A673 (cell line): ENCODE results near the gene DCLRE1B. TPM values are rescaled to one million over a fixed set of nuclear protein-coding genes. Genes with fewer than 3 reads are reported as not detected.

Experiments
- BruUV-seq: library from RNA; stranded (reverse); fragments of 400-500 nt; replicated peaks from 2 replicates; lab custom pipeline; 2021; lab: Mats Ljungman, UMichigan
- CTCF ChIA-PET: fragments of 300-600 bp; sonication (Branson Sonifier 250); formaldehyde crosslinking; loops from one replicate; lab custom pipeline; 2022; ENCODE audit warnings: antibody characterized with exemption; lab: Charles Lee
- POLR2A ChIA-PET: fragments of 300-600 bp; sonication (Branson Sonifier 250); formaldehyde crosslinking; loops from one replicate; lab custom pipeline; 2022; ENCODE audit warnings: antibody characterized with exemption; ENCODE audit not compliant: low non-redundant PET; lab: Charles Lee
- DNase-seq: peaks from one replicate; pipeline ENCODE4 v3.0.0-alpha.2; 2015; ENCODE audit warnings: low spot score
- H3K27ac ChIP-seq: fragments of 200-600 bp; sonication (generic); 2 replicates; pipeline ENCODE4 v1.5.1; 2016; ENCODE audit warnings: mixed run types, low read depth, mild to moderate bottlenecking, mixed read lengths, antibody characterized with exemption, low read length; ENCODE audit not compliant: poor library complexity, severe bottlenecking
- H3K27me3 ChIP-seq: fragments of 200-600 bp; sonication (generic); replicated peaks from 2 replicates; pipeline ENCODE4 v1.6.1; 2017; ENCODE audit warnings: mixed run types, low read depth, mild to moderate bottlenecking, mixed read lengths, antibody characterized with exemption, low read length; ENCODE audit not compliant: insufficient read depth, poor library complexity
- H3K36me3 ChIP-seq: fragments of 200-600 bp; sonication (generic); 2 replicates; pipeline ENCODE4 v1.6.1; 2016; ENCODE audit warnings: mixed run types, mild to moderate bottlenecking, mixed read lengths, antibody characterized with exemption, low read length; ENCODE audit not compliant: insufficient read depth, poor library complexity, severe bottlenecking
- H3K4me1 ChIP-seq: fragments of 200-600 bp; sonication (generic); 2 replicates; pipeline ENCODE4 v1.6.1; 2017; ENCODE audit warnings: mixed run types, mild to moderate bottlenecking, mixed read lengths, antibody characterized with exemption, low read length; ENCODE audit not compliant: insufficient read depth, poor library complexity, severe bottlenecking
- H3K4me3 ChIP-seq: fragments of 200-600 bp; sonication (generic); 2 replicates; pipeline ENCODE4 v1.5.1; 2016; ENCODE audit warnings: low read depth, mixed run types, mild to moderate bottlenecking, mixed read lengths, low read length; ENCODE audit not compliant: poor library complexity, severe bottlenecking
- H3K9me3 ChIP-seq: fragments of 200-600 bp; sonication (generic); 2 replicates; pipeline ENCODE4 v1.6.1; 2016; ENCODE audit warnings: mixed run types, low read depth, mild to moderate bottlenecking, mixed read lengths, antibody characterized with exemption, low read length; ENCODE audit not compliant: poor library complexity, severe bottlenecking
- CTCF ChIP-seq: fragments of 300-800, 200-600 bp; sonication (generic); conservative IDR thresholded peaks from 2 replicates; pipeline ENCODE4 v1.5.1; 2017; ENCODE audit warnings: low read depth, mild to moderate bottlenecking, antibody characterized with exemption, low read length, moderate library complexity, mixed read lengths
- EZH2 ChIP-seq: fragments of 200-600 bp; sonication (generic); IDR thresholded peaks from 2 replicates; pipeline ENCODE4 v1.6.1; 2017; ENCODE audit warnings: borderline replicate concordance, low read depth, mild to moderate bottlenecking, mixed read lengths, antibody characterized with exemption, low read length; ENCODE audit not compliant: poor library complexity, severe bottlenecking
- intact Hi-C: fragments of 100-400 bp; cut with micrococcal nuclease; formaldehyde crosslinking; loops from one replicate; pipeline ENCODE4 v1.10.0; 2022; ENCODE audit not compliant: unreplicated experiment
- total RNA-seq: library from RNA; stranded (reverse); gene quantifications from 2 replicates; pipeline ENCODE4 v1.2.3, GENCODE V29; 2021

The DCLRE1B gene
- total RNA-seq, 1 experiment from 2014 or later: 34.6 TPM

GRCh38 chr1:113949007-113949406, 43.9 kb downstream of the DCLRE1B start:
- no peaks in the 10 kb centered on the region for H3K27me3 ChIP-seq
- peaks cover 43% of the 10 kb centered on the region for H3K4me1 ChIP-seq
- CTCF ChIA-PET: no interaction called here
- DNase-seq: peak; percentile 57
- peaks cover 11% of the 10 kb centered on the region for H3K9me3 ChIP-seq
- peaks cover 18% of the 10 kb centered on the region for H3K36me3 ChIP-seq
- intact Hi-C loops: no loop called here
- H3K4me3 ChIP-seq: no peak overlapping the region
- TF ChIP-seq EZH2: no peak
- TF ChIP-seq CTCF: peak; percentile 56
- peak overlapping the region; percentile 62 for H3K27ac ChIP-seq
- BruUV-seq: no TSS peak
- POLR2A ChIA-PET: interaction anchor here (0.5 to 0.7 kb wide), 2 partner anchors 202 to 331 kb away, joined by 3 to 11 read pairs; no protein-coding TSS in a partner anchor

DNA sequence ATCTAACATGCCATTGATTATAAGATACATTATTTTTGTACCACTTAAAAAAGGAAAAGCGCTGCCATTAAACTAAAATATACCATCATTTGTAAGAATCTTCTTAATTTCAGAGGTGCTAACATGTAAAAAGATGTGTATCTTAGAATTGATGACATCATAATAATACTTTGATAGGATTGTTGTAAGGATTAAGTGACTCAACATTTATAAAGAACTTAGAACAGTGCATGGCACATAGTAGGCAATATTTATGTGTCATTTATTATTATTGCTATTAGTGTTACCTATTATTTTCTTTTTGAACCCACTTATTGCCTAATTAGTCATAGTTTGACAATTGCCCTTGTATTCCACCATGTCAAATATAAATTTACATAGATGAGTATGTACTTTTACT, 45.8 kb downstream of the DCLRE1B start:
- H3K27me3 ChIP-seq: no peaks in the 10 kb centered on the region
- H3K4me3 ChIP-seq: no peak overlapping the region
- CTCF ChIA-PET: no interaction called here
- POLR2A ChIA-PET: no interaction called here
- H3K36me3 ChIP-seq: peaks cover 15% of the 10 kb centered on the region
- TF ChIP-seq EZH2: no peak
- no peak for TF ChIP-seq CTCF
- intact Hi-C loops: no loop called here
- H3K9me3 ChIP-seq: no peaks in the 10 kb centered on the region
- H3K27ac ChIP-seq: no peak overlapping the region
- peaks cover 43% of the 10 kb centered on the region for H3K4me1 ChIP-seq
- BruUV-seq: no TSS peak
- DNase-seq: no peak

GRCh38 chr1:113951719-113952118, 46.6 kb downstream of the DCLRE1B start:
- CTCF ChIA-PET: no interaction called here
- peaks cover 35% of the 10 kb centered on the region for H3K4me1 ChIP-seq
- no peak overlapping the region for H3K4me3 ChIP-seq
- no peaks in the 10 kb centered on the region for H3K9me3 ChIP-seq
- DNase-seq: no peak
- no peak for TF ChIP-seq EZH2
- no peak for TF ChIP-seq CTCF
- POLR2A ChIA-PET: no interaction called here
- no TSS peak for BruUV-seq
- intact Hi-C loops: no loop called here
- H3K36me3 ChIP-seq: peaks cover 21% of the 10 kb centered on the region
- no peaks in the 10 kb centered on the region for H3K27me3 ChIP-seq
- no peak overlapping the region for H3K27ac ChIP-seq
